Measurements from ENCODE around the gene SSBP2. TPM values are rescaled to one million over a fixed set of nuclear protein-coding genes. Genes with fewer than 3 reads are reported as not detected.
"Not testable (repeated sequence)": the region's sequence is repeated elsewhere in the genome, so short reads cannot be mapped to it uniquely, and the experiment has no call there.

Gene SSBP2
- total RNA-seq, 1 donor = 34.3 TPM

- no peak for DNase-seq (ENCODE audit: low read depth)
- no peak for TF ChIP-seq CTCF (IDR thresholded peaks at IDR 0.05; ENCODE audit: insufficient read depth, low read length)
Measured at GRCh38 chr5:81418606-81419005, 332.3 kb downstream of the SSBP2 start.

GRCh38 chr5:81417052-81417451 lies 333.8 kb downstream of the SSBP2 start:
- no peak for TF ChIP-seq CTCF (IDR thresholded peaks at IDR 0.05; ENCODE audit: insufficient read depth, low read length)
- H3K4me3 ChIP-seq (ENCODE audit: low read depth, low read length) = no peak overlapping the region
- DNase-seq (ENCODE audit: low read depth) = no peak

More at GRCh38 chr5:81418606-81419005, 332.3 kb downstream of the SSBP2 start:
- H3K4me3 ChIP-seq (ENCODE audit: low read depth, low read length) = no peak overlapping the region

- DNase-seq (ENCODE audit: low read depth) = no peak
- no peak for TF ChIP-seq CTCF (IDR thresholded peaks at IDR 0.05; ENCODE audit: insufficient read depth, low read length)
- H3K4me3 ChIP-seq (ENCODE audit: low read depth, low read length) = no peak overlapping the region
Measured at GRCh38 chr5:81409896-81410295, 341.0 kb downstream of the SSBP2 start.

- H3K4me3 ChIP-seq (ENCODE audit: low read depth, low read length) = no peak overlapping the region
- TF ChIP-seq CTCF (IDR thresholded peaks at IDR 0.05; ENCODE audit: insufficient read depth, low read length) = no peak
- no peak for DNase-seq (ENCODE audit: low read depth)
Measured at GRCh38 chr5:81409361-81409760, 341.5 kb downstream of the SSBP2 start.

GRCh38 chr5:81408496-81408895 lies 342.4 kb downstream of the SSBP2 start:
- no peak overlapping the region for H3K4me3 ChIP-seq (ENCODE audit: low read depth, low read length)
- TF ChIP-seq CTCF (IDR thresholded peaks at IDR 0.05; ENCODE audit: insufficient read depth, low read length) = no peak
- DNase-seq (ENCODE audit: low read depth) = peak; percentile 49

GRCh38 chr5:81407811-81408210 lies 343.1 kb downstream of the SSBP2 start:
- not testable (repeated sequence) for DNase-seq (ENCODE audit: low read depth)

GRCh38 chr5:81405126-81405891 lies 345.6 kb downstream of the SSBP2 start:
- TF ChIP-seq CTCF (IDR thresholded peaks at IDR 0.05; ENCODE audit: insufficient read depth, low read length) = no peak
- no peak for DNase-seq (ENCODE audit: low read depth)
- H3K4me3 ChIP-seq (ENCODE audit: low read depth, low read length) = no peak overlapping the region

More at GRCh38 chr5:81407811-81408210, 343.1 kb downstream of the SSBP2 start:
- H3K4me3 ChIP-seq (ENCODE audit: low read depth, low read length) = not testable (repeated sequence)
